GM06990 (cell line): ENCODE results near the gene KPNA1.

Experiments
- DNase-seq: peaks from one replicate; pipeline ENCODE4 v3.0.0-alpha.2; 2011; ENCODE audit not compliant: insufficient read length; ENCODE audit errors: extremely low read depth
- H3K27me3 ChIP-seq: replicated peaks from 2 replicates; pipeline ENCODE4 v1.6.0; 2011; ENCODE audit warnings: low read length; ENCODE audit not compliant: control insufficient read depth, insufficient read depth
- H3K36me3 ChIP-seq: 2 replicates; pipeline ENCODE4 v1.5.1; 2011; ENCODE audit warnings: low read length; ENCODE audit not compliant: control insufficient read depth, insufficient read depth
- H3K4me3 ChIP-seq: replicated peaks from 2 replicates; pipeline ENCODE4 v1.5.1; 2011; ENCODE audit warnings: low read depth, mild to moderate bottlenecking, control low read depth, low read length
- TF ChIP-seq, protein P1 (sequence below): IDR thresholded peaks from 2 replicates; pipeline ENCODE4 v1.5.1; 2011; ENCODE audit warnings: low read length, control low read depth, mild to moderate bottlenecking, inconsistent platforms; ENCODE audit not compliant: insufficient read depth, poor library complexity, severe bottlenecking

Gene KPNA1

DNA sequence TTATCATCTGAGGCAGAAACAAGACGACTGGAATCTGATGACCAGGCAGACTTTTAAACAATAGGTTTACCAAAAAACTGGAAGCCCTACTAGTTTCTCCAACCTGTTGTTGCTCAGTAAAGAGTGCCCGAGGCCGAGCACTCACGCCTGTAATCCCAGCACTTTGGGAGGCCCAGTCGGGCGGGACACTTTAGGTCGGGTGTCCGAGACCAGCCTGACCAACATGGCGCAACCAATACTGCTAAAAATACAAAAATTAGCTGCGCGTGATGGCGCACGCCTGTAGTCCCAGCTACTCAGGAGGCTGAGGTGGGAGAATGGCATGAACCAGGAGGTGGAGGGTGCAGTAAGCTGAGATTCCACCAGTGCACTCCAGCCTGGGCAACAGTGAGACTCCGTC, 97.8 kb downstream of the KPNA1 start:
- no peaks in the 10 kb centered on the region for H3K36me3 ChIP-seq
- no peak for DNase-seq

DNA sequence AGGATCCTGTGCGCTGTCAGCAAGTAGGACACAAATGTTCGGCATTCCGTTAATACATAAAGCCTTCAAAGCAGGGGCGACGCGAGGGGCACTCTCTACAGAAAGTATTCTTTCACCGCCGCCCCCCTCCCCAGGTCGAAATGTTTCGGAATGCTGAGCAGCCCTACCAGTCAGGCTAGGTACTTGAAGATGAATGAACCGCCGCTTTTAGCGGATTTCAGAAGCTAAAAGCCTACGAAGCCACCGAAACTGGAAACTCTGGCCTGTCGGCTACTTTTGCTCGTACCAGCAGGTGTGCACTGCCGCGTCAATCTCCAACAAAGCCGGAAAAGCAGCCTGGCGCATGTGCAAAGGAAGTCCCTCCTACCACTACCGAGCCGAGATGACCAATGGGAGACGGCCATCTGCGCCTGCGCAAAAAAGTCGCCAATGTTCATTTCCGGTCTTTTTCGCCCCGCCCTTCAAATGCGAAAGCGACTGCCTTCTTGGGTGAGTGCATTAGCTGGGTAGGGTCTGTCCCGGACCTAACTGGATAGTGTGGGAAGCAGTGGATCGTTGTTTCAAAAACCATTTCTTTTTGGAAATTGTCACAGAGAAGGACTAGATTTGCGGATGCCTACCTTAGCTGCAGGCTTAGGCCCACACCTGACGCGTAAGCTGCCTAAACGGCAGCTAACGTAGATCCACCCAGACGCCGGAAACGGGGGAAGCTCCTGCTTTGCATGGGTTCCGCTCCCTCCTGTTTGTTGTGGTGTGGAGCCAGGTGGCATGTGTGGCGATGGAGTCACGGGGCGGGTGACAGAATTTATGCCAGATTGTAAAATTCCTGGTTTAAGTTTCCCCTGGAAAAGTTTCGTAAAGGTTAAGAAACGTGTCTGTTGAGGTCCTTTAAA, 98.7 kb downstream of the KPNA1 start, which contains the start of gene WDR5B:
TSS of gene WDR5B (minus strand) at position 301 of the 893 bp plus-strand sequence. CDS start 534 bp downstream, outside the sequence.
- peak; percentile 92 for DNase-seq
- no peaks in the 10 kb centered on the region for H3K27me3 ChIP-seq
- TF ChIP-seq, protein P1, sequence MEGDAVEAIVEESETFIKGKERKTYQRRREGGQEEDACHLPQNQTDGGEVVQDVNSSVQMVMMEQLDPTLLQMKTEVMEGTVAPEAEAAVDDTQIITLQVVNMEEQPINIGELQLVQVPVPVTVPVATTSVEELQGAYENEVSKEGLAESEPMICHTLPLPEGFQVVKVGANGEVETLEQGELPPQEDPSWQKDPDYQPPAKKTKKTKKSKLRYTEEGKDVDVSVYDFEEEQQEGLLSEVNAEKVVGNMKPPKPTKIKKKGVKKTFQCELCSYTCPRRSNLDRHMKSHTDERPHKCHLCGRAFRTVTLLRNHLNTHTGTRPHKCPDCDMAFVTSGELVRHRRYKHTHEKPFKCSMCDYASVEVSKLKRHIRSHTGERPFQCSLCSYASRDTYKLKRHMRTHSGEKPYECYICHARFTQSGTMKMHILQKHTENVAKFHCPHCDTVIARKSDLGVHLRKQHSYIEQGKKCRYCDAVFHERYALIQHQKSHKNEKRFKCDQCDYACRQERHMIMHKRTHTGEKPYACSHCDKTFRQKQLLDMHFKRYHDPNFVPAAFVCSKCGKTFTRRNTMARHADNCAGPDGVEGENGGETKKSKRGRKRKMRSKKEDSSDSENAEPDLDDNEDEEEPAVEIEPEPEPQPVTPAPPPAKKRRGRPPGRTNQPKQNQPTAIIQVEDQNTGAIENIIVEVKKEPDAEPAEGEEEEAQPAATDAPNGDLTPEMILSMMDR = no peak
- peak within 1 kb of the TSS; percentile 71 for H3K4me3 ChIP-seq
- no peaks in the 10 kb centered on the region for H3K36me3 ChIP-seq

More for the DNA sequence above, 97.8 kb downstream of the KPNA1 start:
- TF ChIP-seq, protein P1 = no peak
- Histone ChIP-seq H3K27me3 (no peaks in the 10 kb centered on the region), H3K4me3 (peak overlapping the region; percentile 71)

DNA sequence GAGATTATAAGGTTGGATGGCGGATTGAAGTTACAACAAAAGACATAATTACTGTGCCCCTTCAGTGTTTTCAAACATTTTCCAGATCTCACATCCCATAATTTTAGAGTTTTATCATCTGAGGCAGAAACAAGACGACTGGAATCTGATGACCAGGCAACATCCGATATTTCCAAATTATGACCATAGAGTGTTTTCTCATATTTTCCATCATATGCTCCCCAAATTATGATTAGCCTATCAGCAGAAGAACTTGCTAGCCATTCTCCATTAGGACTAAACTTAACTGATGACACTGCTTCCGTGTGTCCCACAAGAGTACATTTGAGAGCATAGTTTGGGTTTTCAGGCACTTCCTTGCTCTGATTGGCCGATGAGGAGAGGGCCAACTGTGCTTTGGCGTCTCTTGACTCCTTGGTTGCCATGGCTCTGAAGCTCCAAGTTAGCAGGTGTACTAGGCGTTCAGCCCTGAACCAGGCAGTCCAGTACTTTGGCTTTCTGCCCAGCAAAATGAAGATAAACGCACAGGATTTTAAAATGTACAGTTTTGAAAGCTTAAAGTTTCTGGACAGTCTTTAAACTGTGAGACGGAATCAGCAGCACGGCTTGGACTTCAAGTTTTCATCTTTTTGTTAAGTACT, 99.5 kb downstream of the KPNA1 start:
- DNase-seq = no peak
- no peaks in the 10 kb centered on the region for H3K27me3 ChIP-seq
- TF ChIP-seq, protein P1 = no peak

DNA sequence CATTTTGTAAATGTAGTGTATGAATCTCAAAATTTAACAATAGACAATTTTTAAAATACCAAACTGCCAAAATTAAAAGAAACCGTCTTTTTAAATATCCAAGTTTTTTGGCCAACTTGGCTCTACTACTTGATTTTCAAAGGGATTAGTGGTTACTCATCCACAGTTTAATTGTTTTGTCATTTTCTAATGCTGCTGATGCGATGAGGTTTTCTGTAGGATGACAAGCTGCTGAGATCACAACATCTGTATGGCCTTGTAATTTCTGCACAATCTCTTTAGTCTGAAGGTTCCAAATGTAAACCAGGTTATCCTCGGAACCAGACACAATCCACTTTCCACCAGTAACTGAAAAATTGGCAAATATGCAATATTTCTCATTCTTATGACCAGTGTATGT, 100.3 kb downstream of the KPNA1 start:
- H3K27me3 ChIP-seq = no peaks in the 10 kb centered on the region
- H3K36me3 ChIP-seq = peaks cover 3% of the 10 kb centered on the region
- H3K4me3 ChIP-seq = peak overlapping the region; percentile 71; the same call in 1 of the 2 replicates
- TF ChIP-seq, protein P1 = no peak
- no peak for DNase-seq

More for the DNA sequence above, 99.5 kb downstream of the KPNA1 start:
- Histone ChIP-seq H3K4me3 (peak overlapping the region; percentile 71), H3K36me3 (no peaks in the 10 kb centered on the region; the same call in 1 of the 2 replicates)

DNA sequence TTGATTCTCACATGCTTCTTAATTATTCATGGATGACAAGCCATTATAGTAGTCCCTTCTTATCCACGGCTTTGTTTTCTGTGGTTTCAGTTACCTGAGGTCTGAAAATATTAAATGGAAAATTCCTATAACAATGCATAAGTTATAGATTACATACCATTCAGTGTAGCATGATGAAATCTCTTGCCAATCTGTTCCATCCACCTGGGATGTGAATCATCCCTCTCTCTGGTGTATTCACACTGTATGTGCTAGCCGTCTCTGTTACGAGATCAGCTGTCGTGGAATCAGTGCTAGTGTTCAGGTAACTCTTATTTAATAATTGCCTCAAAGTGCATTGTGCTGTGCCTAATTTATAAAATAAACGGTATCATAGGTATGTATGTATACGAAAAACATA, 104.1 kb downstream of the KPNA1 start:
- H3K27me3 ChIP-seq = no peaks in the 10 kb centered on the region
- DNase-seq = no peak
- H3K4me3 ChIP-seq = no peak overlapping the region
- peaks cover 4% of the 10 kb centered on the region for H3K36me3 ChIP-seq
- TF ChIP-seq, protein P1 = no peak
